ENCODE results near the gene WDR76.
"Not testable (repeated sequence)": the region's sequence is repeated elsewhere in the genome, so short reads cannot be mapped to it uniquely, and the experiment has no call there.

The WDR76 gene

GRCh38 chr15:43808960-43809678, 17.7 kb upstream of the WDR76 start:
- no peak for TF ChIP-seq CTCF (IDR thresholded peaks at IDR 0.05; ENCODE audit: insufficient read depth, low read length, poor library complexity, severe bottlenecking)
- H3K36me3 ChIP-seq (ENCODE audit: control insufficient read depth, insufficient read depth, low read length): peaks cover 21% of the 10 kb centered on the region
- H3K4me3 ChIP-seq (replicated peaks; ENCODE audit: low read depth, low read length): no peak overlapping the region
- peak; percentile 70 for DNase-seq (ENCODE audit: extremely low read depth, insufficient read length)
- H3K27me3 ChIP-seq (replicated peaks; ENCODE audit: control insufficient read depth, insufficient read depth, low read length): no peaks in the 10 kb centered on the region

- not testable (repeated sequence) for H3K4me3 ChIP-seq (replicated peaks; ENCODE audit: low read depth, low read length); DNase-seq (ENCODE audit: extremely low read depth, insufficient read length); H3K27me3 ChIP-seq (replicated peaks; ENCODE audit: control insufficient read depth, insufficient read depth, low read length)
- H3K36me3 ChIP-seq (ENCODE audit: control insufficient read depth, insufficient read depth, low read length): peaks cover 17% of the 10 kb centered on the region
Observed at GRCh38 chr15:43815064-43815463, 11.7 kb upstream of the WDR76 start.

- Histone ChIP-seq H3K36me3 (ENCODE audit: control insufficient read depth, insufficient read depth, low read length) (peaks cover 4% of the 10 kb centered on the region), H3K4me3 (replicated peaks; ENCODE audit: low read depth, low read length) (no peak overlapping the region), H3K27me3 (replicated peaks; ENCODE audit: control insufficient read depth, insufficient read depth, low read length) (no peaks in the 10 kb centered on the region)
- DNase-seq (ENCODE audit: extremely low read depth, insufficient read length): no peak
- no peak for TF ChIP-seq CTCF (IDR thresholded peaks at IDR 0.05; ENCODE audit: insufficient read depth, low read length, poor library complexity, severe bottlenecking)
Observed at GRCh38 chr15:43821505-43821904, 5.3 kb upstream of the WDR76 start.

- peak; percentile 84 for DNase-seq (ENCODE audit: extremely low read depth, insufficient read length)
- Histone ChIP-seq H3K4me3 (replicated peaks; ENCODE audit: low read depth, low read length) (peak within 1 kb of the TSS; percentile 83), H3K27me3 (replicated peaks; ENCODE audit: control insufficient read depth, insufficient read depth, low read length) (no peaks in the 10 kb centered on the region), H3K36me3 (ENCODE audit: control insufficient read depth, insufficient read depth, low read length) (no peaks in the 10 kb centered on the region)
- TF ChIP-seq CTCF (IDR thresholded peaks at IDR 0.05; ENCODE audit: insufficient read depth, low read length, poor library complexity, severe bottlenecking): no peak
Observed at GRCh38 chr15:43824302-43825246, 2.2 kb upstream of the WDR76 start, which contains the start of gene MFAP1. MFAP1 (minus strand) TSS chr15:43824690; CDS start chr15:43824569, 121 bp downstream.

GRCh38 chr15:43825305-43825704, 1.5 kb upstream of the WDR76 start:
- DNase-seq (ENCODE audit: extremely low read depth, insufficient read length); H3K27me3 ChIP-seq (replicated peaks; ENCODE audit: control insufficient read depth, insufficient read depth, low read length); H3K4me3 ChIP-seq (replicated peaks; ENCODE audit: low read depth, low read length); H3K36me3 ChIP-seq (ENCODE audit: control insufficient read depth, insufficient read depth, low read length): not testable (repeated sequence)

GRCh38 chr15:43826029-43826507, 734 bp upstream of the WDR76 start:
- no peaks in the 10 kb centered on the region for H3K27me3 ChIP-seq (replicated peaks; ENCODE audit: control insufficient read depth, insufficient read depth, low read length)
- no peaks in the 10 kb centered on the region for H3K36me3 ChIP-seq (ENCODE audit: control insufficient read depth, insufficient read depth, low read length)
- no peak for DNase-seq (ENCODE audit: extremely low read depth, insufficient read length)
- no peak for TF ChIP-seq CTCF (IDR thresholded peaks at IDR 0.05; ENCODE audit: insufficient read depth, low read length, poor library complexity, severe bottlenecking)
- H3K4me3 ChIP-seq (replicated peaks; ENCODE audit: low read depth, low read length): no peak overlapping the region
